HAP-1 (cell line): ENCODE measurements around the gene SGCE.
"Not testable (repeated sequence)": the region's sequence is repeated elsewhere in the genome, so short reads cannot be mapped to it uniquely, and the experiment has no call there.

Experiments
- DNase-seq, 2 experiments: peaks; one replicate each; pipeline ENCODE4 v3.0.0-alpha.2; 2016 to 2020; ENCODE audit warnings: low spot score in 2 of 2
- H3K27me3 ChIP-seq: fragments of 250-450 bp; sonication (Bioruptor Pico); 2 replicates; pipeline ENCODE4 v1.5.1; 2020; ENCODE audit warnings: low read depth, mild to moderate bottlenecking, moderate library complexity
- H3K36me3 ChIP-seq: fragments of 250-450 bp; sonication (Bioruptor Pico); replicated peaks from 2 replicates; pipeline ENCODE4 v1.5.1; 2020; ENCODE audit warnings: mild to moderate bottlenecking
- H3K4me1 ChIP-seq: fragments of 250-450 bp; sonication (Bioruptor Pico); 2 replicates; pipeline ENCODE4 v1.5.1; 2020; ENCODE audit warnings: mild to moderate bottlenecking
- H3K4me3 ChIP-seq: fragments of 250-450 bp; sonication (Bioruptor Pico); 2 replicates; pipeline ENCODE4 v1.5.1; 2020; ENCODE audit warnings: mild to moderate bottlenecking, moderate library complexity
- H3K9me3 ChIP-seq: fragments of 250-450 bp; sonication (Bioruptor Pico); 2 replicates; pipeline ENCODE4 v1.5.1; 2020; ENCODE audit warnings: mild to moderate bottlenecking, moderate library complexity
- in situ Hi-C: fragments of 300-500 bp; cut with MboI; formaldehyde crosslinking; loops from 3 replicates; pipeline ENCODE4 v1.14.3; 2020; ENCODE audit warnings: low sequenced_read_pairs, inconsistent platforms, mixed read lengths

SGCE gene

GRCh38 chr7:94655848-94656657, at the start of gene SGCE:
SGCE (minus strand) TSS chr7:94656133; CDS start chr7:94656098, 35 bp downstream.
- Histone ChIP-seq H3K36me3 (no peaks in the 10 kb centered on the region; the same call in 1 of the 2 replicates), H3K4me3 (peak within 1 kb of the TSS; percentile 74), H3K27me3 (no peaks in the 10 kb centered on the region), H3K9me3 (no peaks in the 10 kb centered on the region), H3K4me1 (peaks cover 33% of the 10 kb centered on the region)
- in situ Hi-C loops = no loop called here
- DNase-seq = peak; percentile 89 to 96

- H3K4me3 ChIP-seq, H3K36me3 ChIP-seq, H3K27me3 ChIP-seq, DNase-seq, in situ Hi-C loops, H3K9me3 ChIP-seq: not testable (repeated sequence)
- H3K4me1 ChIP-seq = peaks cover 15% of the 10 kb centered on the region
Measured at GRCh38 chr7:94705155-94706021, 49.5 kb upstream of the SGCE start.

- Histone ChIP-seq H3K9me3 (no peaks in the 10 kb centered on the region), H3K36me3 (no peaks in the 10 kb centered on the region), H3K4me3 (no peak overlapping the region), H3K4me1 (peaks cover 23% of the 10 kb centered on the region), H3K27me3 (no peaks in the 10 kb centered on the region)
- in situ Hi-C loops = no loop called here
- peak; percentile 66 to 99 for DNase-seq
Measured at GRCh38 chr7:94701555-94701973, 45.6 kb upstream of the SGCE start.

- H3K36me3 ChIP-seq = no peaks in the 10 kb centered on the region
- H3K9me3 ChIP-seq = no peaks in the 10 kb centered on the region
- H3K4me3 ChIP-seq = no peak overlapping the region
- H3K27me3 ChIP-seq = no peaks in the 10 kb centered on the region
- no peak for DNase-seq
- in situ Hi-C loops = no loop called here
- H3K4me1 ChIP-seq = peaks cover 23% of the 10 kb centered on the region
Measured at GRCh38 chr7:94700926-94701554, 45.1 kb upstream of the SGCE start.

GRCh38 chr7:94698275-94698674, 42.3 kb upstream of the SGCE start:
- DNase-seq = no peak
- H3K4me1 ChIP-seq = peaks cover 23% of the 10 kb centered on the region
- in situ Hi-C loops = no loop called here
- no peaks in the 10 kb centered on the region for H3K36me3 ChIP-seq
- no peak overlapping the region for H3K4me3 ChIP-seq
- no peaks in the 10 kb centered on the region for H3K9me3 ChIP-seq
- H3K27me3 ChIP-seq = no peaks in the 10 kb centered on the region; the same call in 1 of the 2 replicates

- no peaks in the 10 kb centered on the region for H3K9me3 ChIP-seq
- H3K36me3 ChIP-seq = no peaks in the 10 kb centered on the region
- peaks cover 18% of the 10 kb centered on the region for H3K4me1 ChIP-seq
- H3K27me3 ChIP-seq = no peaks in the 10 kb centered on the region; the same call in 1 of the 2 replicates
- in situ Hi-C loops = no loop called here
- no peak for DNase-seq
- H3K4me3 ChIP-seq = no peak overlapping the region
Measured at GRCh38 chr7:94697035-94697974, 41.4 kb upstream of the SGCE start.

- H3K27me3 ChIP-seq = no peaks in the 10 kb centered on the region
- no peak overlapping the region for H3K4me3 ChIP-seq
- H3K4me1 ChIP-seq = no peaks in the 10 kb centered on the region
- H3K36me3 ChIP-seq = no peaks in the 10 kb centered on the region
- in situ Hi-C loops = no loop called here
- no peak for DNase-seq
- H3K9me3 ChIP-seq = peaks cover 3% of the 10 kb centered on the region; the same call in 1 of the 2 replicates
Measured at GRCh38 chr7:94687810-94688209, 31.9 kb upstream of the SGCE start.

- peaks cover 3% of the 10 kb centered on the region; the same call in 1 of the 2 replicates for H3K9me3 ChIP-seq
- no peaks in the 10 kb centered on the region for H3K4me1 ChIP-seq
- no peak overlapping the region for H3K4me3 ChIP-seq
- no peaks in the 10 kb centered on the region for H3K27me3 ChIP-seq
- in situ Hi-C loops = no loop called here
- H3K36me3 ChIP-seq = no peaks in the 10 kb centered on the region
- DNase-seq = no peak
Measured at GRCh38 chr7:94687076-94687475, 31.1 kb upstream of the SGCE start.

- in situ Hi-C loops = no loop called here
- DNase-seq = no peak
- no peaks in the 10 kb centered on the region for H3K36me3 ChIP-seq
- H3K9me3 ChIP-seq = peaks cover 3% of the 10 kb centered on the region; the same call in 1 of the 2 replicates
- H3K27me3 ChIP-seq = no peaks in the 10 kb centered on the region
- H3K4me3 ChIP-seq = no peak overlapping the region
- H3K4me1 ChIP-seq = peaks cover 1% of the 10 kb centered on the region
Measured at GRCh38 chr7:94683066-94683465, 27.1 kb upstream of the SGCE start.

GRCh38 chr7:94679358-94679757, 23.4 kb upstream of the SGCE start:
- Histone ChIP-seq H3K36me3 (no peaks in the 10 kb centered on the region), H3K4me1 (peaks cover 17% of the 10 kb centered on the region), H3K4me3 (no peak overlapping the region), H3K9me3 (no peaks in the 10 kb centered on the region), H3K27me3 (no peaks in the 10 kb centered on the region)
- DNase-seq = no peak
- in situ Hi-C loops = no loop called here

- in situ Hi-C loops = no loop called here
- no peaks in the 10 kb centered on the region for H3K9me3 ChIP-seq
Measured at GRCh38 chr7:94676431-94676830, 20.5 kb upstream of the SGCE start.

GRCh38 chr7:94675356-94675755, 19.4 kb upstream of the SGCE start:
- H3K27me3 ChIP-seq = no peaks in the 10 kb centered on the region
- in situ Hi-C loops = no loop called here
- H3K4me3 ChIP-seq = no peak overlapping the region
- peaks cover 17% of the 10 kb centered on the region for H3K4me1 ChIP-seq
- no peak for DNase-seq
- H3K36me3 ChIP-seq = no peaks in the 10 kb centered on the region
- H3K9me3 ChIP-seq = no peaks in the 10 kb centered on the region

More at GRCh38 chr7:94676431-94676830, 20.5 kb upstream of the SGCE start:
- Histone ChIP-seq H3K4me1 (peaks cover 17% of the 10 kb centered on the region), H3K36me3 (no peaks in the 10 kb centered on the region), H3K4me3 (no peak overlapping the region), H3K27me3 (no peaks in the 10 kb centered on the region)
- no peak for DNase-seq
